ENCODE measurements around the gene URM1.

URM1 gene

GRCh38 chr9:128390150-128390812 lies 19.1 kb downstream of the URM1 start:
- no peaks in the 10 kb centered on the region for H3K9me3 ChIP-seq (ENCODE audit: control insufficient read depth, insufficient read depth, low read length)
- H3K4me1 ChIP-seq (ENCODE audit: control insufficient read depth, insufficient read depth, low read length): peaks cover 28% of the 10 kb centered on the region
- peaks cover 22% of the 10 kb centered on the region for H3K36me3 ChIP-seq (ENCODE audit: control insufficient read depth, insufficient read depth, low read length)
- H3K4me3 ChIP-seq (ENCODE audit: low read depth, low read length): no peak overlapping the region
- peaks cover 95% of the 10 kb centered on the region for H3K27me3 ChIP-seq (ENCODE audit: control insufficient read depth, insufficient read depth, low read length)
- H3K9ac ChIP-seq (ENCODE audit: low read depth, low read length): no peak overlapping the region

GRCh38 chr9:128390813-128391711 lies 19.9 kb downstream of the URM1 start:
- Histone ChIP-seq H3K4me1 (ENCODE audit: control insufficient read depth, insufficient read depth, low read length) (peaks cover 24% of the 10 kb centered on the region), H3K36me3 (ENCODE audit: control insufficient read depth, insufficient read depth, low read length) (peaks cover 22% of the 10 kb centered on the region), H3K9me3 (ENCODE audit: control insufficient read depth, insufficient read depth, low read length) (no peaks in the 10 kb centered on the region), H3K27me3 (ENCODE audit: control insufficient read depth, insufficient read depth, low read length) (peaks cover 94% of the 10 kb centered on the region), H3K9ac (ENCODE audit: low read depth, low read length) (no peak overlapping the region), H3K4me3 (ENCODE audit: low read depth, low read length) (peak overlapping the region; percentile 39)

- peaks cover 18% of the 10 kb centered on the region for H3K36me3 ChIP-seq (ENCODE audit: control insufficient read depth, insufficient read depth, low read length)
- H3K9ac ChIP-seq (ENCODE audit: low read depth, low read length): peak overlapping the region; percentile 37
- no peaks in the 10 kb centered on the region for H3K9me3 ChIP-seq (ENCODE audit: control insufficient read depth, insufficient read depth, low read length)
- peaks cover 94% of the 10 kb centered on the region for H3K27me3 ChIP-seq (ENCODE audit: control insufficient read depth, insufficient read depth, low read length)
- peaks cover 25% of the 10 kb centered on the region for H3K4me1 ChIP-seq (ENCODE audit: control insufficient read depth, insufficient read depth, low read length)
- H3K4me3 ChIP-seq (ENCODE audit: low read depth, low read length): peak overlapping the region; percentile 39
Observed at GRCh38 chr9:128391956-128392301, 20.8 kb downstream of the URM1 start.

- H3K4me1 ChIP-seq (ENCODE audit: control insufficient read depth, insufficient read depth, low read length): peaks cover 28% of the 10 kb centered on the region
- H3K9me3 ChIP-seq (ENCODE audit: control insufficient read depth, insufficient read depth, low read length): no peaks in the 10 kb centered on the region
- peaks cover 13% of the 10 kb centered on the region for H3K36me3 ChIP-seq (ENCODE audit: control insufficient read depth, insufficient read depth, low read length)
- no peak overlapping the region for H3K9ac ChIP-seq (ENCODE audit: low read depth, low read length)
- H3K27me3 ChIP-seq (ENCODE audit: control insufficient read depth, insufficient read depth, low read length): peaks cover 94% of the 10 kb centered on the region
- peak overlapping the region; percentile 39 for H3K4me3 ChIP-seq (ENCODE audit: low read depth, low read length)
Observed at GRCh38 chr9:128392302-128393144, 21.3 kb downstream of the URM1 start.

GRCh38 chr9:128393145-128393775 lies 22.1 kb downstream of the URM1 start:
- H3K9ac ChIP-seq (ENCODE audit: low read depth, low read length): no peak overlapping the region
- H3K4me3 ChIP-seq (ENCODE audit: low read depth, low read length): peak overlapping the region; percentile 39

GRCh38 chr9:128393970-128394369 lies 22.8 kb downstream of the URM1 start:
- Histone ChIP-seq H3K9me3 (ENCODE audit: control insufficient read depth, insufficient read depth, low read length) (no peaks in the 10 kb centered on the region), H3K9ac (ENCODE audit: low read depth, low read length) (no peak overlapping the region), H3K4me1 (ENCODE audit: control insufficient read depth, insufficient read depth, low read length) (peaks cover 32% of the 10 kb centered on the region), H3K4me3 (ENCODE audit: low read depth, low read length) (peak overlapping the region; percentile 30), H3K27me3 (ENCODE audit: control insufficient read depth, insufficient read depth, low read length) (peaks cover 93% of the 10 kb centered on the region), H3K36me3 (ENCODE audit: control insufficient read depth, insufficient read depth, low read length) (peaks cover 3% of the 10 kb centered on the region)

More at GRCh38 chr9:128393145-128393775, 22.1 kb downstream of the URM1 start:
- peaks cover 7% of the 10 kb centered on the region for H3K36me3 ChIP-seq (ENCODE audit: control insufficient read depth, insufficient read depth, low read length)
- peaks cover 32% of the 10 kb centered on the region for H3K4me1 ChIP-seq (ENCODE audit: control insufficient read depth, insufficient read depth, low read length)
- H3K9me3 ChIP-seq (ENCODE audit: control insufficient read depth, insufficient read depth, low read length): no peaks in the 10 kb centered on the region
- H3K27me3 ChIP-seq (ENCODE audit: control insufficient read depth, insufficient read depth, low read length): peaks cover 94% of the 10 kb centered on the region

GRCh38 chr9:128394379-128395168 lies 23.4 kb downstream of the URM1 start:
- Histone ChIP-seq H3K27me3 (ENCODE audit: control insufficient read depth, insufficient read depth, low read length) (peaks cover 93% of the 10 kb centered on the region), H3K36me3 (ENCODE audit: control insufficient read depth, insufficient read depth, low read length) (no peaks in the 10 kb centered on the region), H3K4me1 (ENCODE audit: control insufficient read depth, insufficient read depth, low read length) (peaks cover 32% of the 10 kb centered on the region), H3K9me3 (ENCODE audit: control insufficient read depth, insufficient read depth, low read length) (no peaks in the 10 kb centered on the region), H3K9ac (ENCODE audit: low read depth, low read length) (no peak overlapping the region), H3K4me3 (ENCODE audit: low read depth, low read length) (peak overlapping the region; percentile 13)

GRCh38 chr9:128396970-128397613 lies 25.9 kb downstream of the URM1 start:
- H3K4me1 ChIP-seq (ENCODE audit: control insufficient read depth, insufficient read depth, low read length): peaks cover 17% of the 10 kb centered on the region
- peak overlapping the region; percentile 30 for H3K4me3 ChIP-seq (ENCODE audit: low read depth, low read length)
- peaks cover 91% of the 10 kb centered on the region for H3K27me3 ChIP-seq (ENCODE audit: control insufficient read depth, insufficient read depth, low read length)
- no peaks in the 10 kb centered on the region for H3K36me3 ChIP-seq (ENCODE audit: control insufficient read depth, insufficient read depth, low read length)
- no peak overlapping the region for H3K9ac ChIP-seq (ENCODE audit: low read depth, low read length)
- H3K9me3 ChIP-seq (ENCODE audit: control insufficient read depth, insufficient read depth, low read length): no peaks in the 10 kb centered on the region

- H3K4me3 ChIP-seq (ENCODE audit: low read depth, low read length): peak overlapping the region; percentile 30
- H3K27me3 ChIP-seq (ENCODE audit: control insufficient read depth, insufficient read depth, low read length): peaks cover 91% of the 10 kb centered on the region
- no peaks in the 10 kb centered on the region for H3K36me3 ChIP-seq (ENCODE audit: control insufficient read depth, insufficient read depth, low read length)
- no peak overlapping the region for H3K9ac ChIP-seq (ENCODE audit: low read depth, low read length)
- no peaks in the 10 kb centered on the region for H3K9me3 ChIP-seq (ENCODE audit: control insufficient read depth, insufficient read depth, low read length)
- peaks cover 17% of the 10 kb centered on the region for H3K4me1 ChIP-seq (ENCODE audit: control insufficient read depth, insufficient read depth, low read length)
Observed at GRCh38 chr9:128397831-128398230, 26.7 kb downstream of the URM1 start.

GRCh38 chr9:128399861-128400260 lies 28.7 kb downstream of the URM1 start:
- Histone ChIP-seq H3K27me3 (ENCODE audit: control insufficient read depth, insufficient read depth, low read length) (peaks cover 95% of the 10 kb centered on the region), H3K9me3 (ENCODE audit: control insufficient read depth, insufficient read depth, low read length) (no peaks in the 10 kb centered on the region)

More at GRCh38 chr9:128399861-128400260, 28.7 kb downstream of the URM1 start:
- no peak overlapping the region for H3K4me3 ChIP-seq (ENCODE audit: low read depth, low read length)
- peaks cover 9% of the 10 kb centered on the region for H3K4me1 ChIP-seq (ENCODE audit: control insufficient read depth, insufficient read depth, low read length)
- H3K36me3 ChIP-seq (ENCODE audit: control insufficient read depth, insufficient read depth, low read length): no peaks in the 10 kb centered on the region
- H3K9ac ChIP-seq (ENCODE audit: low read depth, low read length): no peak overlapping the region

Data from iPS-15b (cell line).